ENCODE data around the gene ALX3. TPM values are rescaled to one million over a fixed set of nuclear protein-coding genes. Genes with fewer than 3 reads are reported as not detected.

The ALX3 gene
- total RNA-seq, 1 experiment from 2014 or later, result not detected

DNA sequence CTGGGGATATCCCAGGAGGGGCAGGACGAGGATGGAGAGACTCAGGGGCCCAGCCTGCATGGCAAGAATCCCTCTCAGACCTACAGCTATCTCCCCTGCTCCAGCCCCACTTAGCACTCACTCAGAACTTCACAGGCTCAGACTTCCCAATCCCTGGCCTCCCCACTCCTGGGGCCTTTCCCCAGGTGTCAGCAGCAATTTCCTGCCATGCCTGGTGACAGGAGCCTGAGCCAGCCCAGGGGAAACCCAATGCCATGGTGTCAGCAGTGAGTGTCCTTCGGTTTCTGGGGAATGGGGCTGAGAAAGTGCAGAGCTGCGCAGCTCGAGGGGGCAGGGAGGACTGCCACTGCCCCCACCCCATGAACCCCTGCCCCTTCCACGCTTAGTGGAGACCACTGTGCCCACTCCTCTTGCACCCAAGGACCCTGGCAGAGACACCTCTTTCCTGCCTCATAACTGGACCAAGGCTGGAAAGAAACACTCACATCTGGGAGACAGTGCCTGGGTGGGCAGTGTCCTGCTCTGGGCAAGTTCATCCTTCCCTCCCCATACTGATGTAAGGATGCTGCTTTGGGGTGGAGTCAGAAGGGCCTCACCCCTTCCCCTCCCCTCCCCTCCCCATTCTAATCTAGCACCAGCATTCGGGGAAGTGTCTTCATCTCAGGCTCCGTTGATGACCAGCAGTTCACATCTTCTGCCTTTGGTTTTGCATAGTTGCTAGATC lies 24.6 kb upstream of the ALX3 start:
- no peaks in the 10 kb centered on the region for H3K27me3 ChIP-seq (ENCODE audit: insufficient read depth, low read depth)
- no peaks in the 10 kb centered on the region for H3K36me3 ChIP-seq (ENCODE audit: low read depth)
- no TSS peak for BruUV-seq (replicated peaks)
- peaks cover 4% of the 10 kb centered on the region for H3K79me2 ChIP-seq (ENCODE audit: low read depth)
- peak overlapping the region; percentile 80 for H3K4me2 ChIP-seq
- H3K9me3 ChIP-seq (ENCODE audit: insufficient read depth, low read depth), result no peaks in the 10 kb centered on the region
- H3K27ac ChIP-seq, result no peak overlapping the region
- peaks cover 60% of the 10 kb centered on the region for H3F3A ChIP-seq (ENCODE audit: insufficient read depth, low read depth)
- CTCF ChIA-PET, result no interaction called here
- no peak for TF ChIP-seq EZH2 (IDR thresholded peaks at IDR 0.05; ENCODE audit: low read depth)
- TF ChIP-seq, protein P1, sequence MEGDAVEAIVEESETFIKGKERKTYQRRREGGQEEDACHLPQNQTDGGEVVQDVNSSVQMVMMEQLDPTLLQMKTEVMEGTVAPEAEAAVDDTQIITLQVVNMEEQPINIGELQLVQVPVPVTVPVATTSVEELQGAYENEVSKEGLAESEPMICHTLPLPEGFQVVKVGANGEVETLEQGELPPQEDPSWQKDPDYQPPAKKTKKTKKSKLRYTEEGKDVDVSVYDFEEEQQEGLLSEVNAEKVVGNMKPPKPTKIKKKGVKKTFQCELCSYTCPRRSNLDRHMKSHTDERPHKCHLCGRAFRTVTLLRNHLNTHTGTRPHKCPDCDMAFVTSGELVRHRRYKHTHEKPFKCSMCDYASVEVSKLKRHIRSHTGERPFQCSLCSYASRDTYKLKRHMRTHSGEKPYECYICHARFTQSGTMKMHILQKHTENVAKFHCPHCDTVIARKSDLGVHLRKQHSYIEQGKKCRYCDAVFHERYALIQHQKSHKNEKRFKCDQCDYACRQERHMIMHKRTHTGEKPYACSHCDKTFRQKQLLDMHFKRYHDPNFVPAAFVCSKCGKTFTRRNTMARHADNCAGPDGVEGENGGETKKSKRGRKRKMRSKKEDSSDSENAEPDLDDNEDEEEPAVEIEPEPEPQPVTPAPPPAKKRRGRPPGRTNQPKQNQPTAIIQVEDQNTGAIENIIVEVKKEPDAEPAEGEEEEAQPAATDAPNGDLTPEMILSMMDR (conservative IDR thresholded peaks at IDR 0.05), result no peak
- no peaks in the 10 kb centered on the region for H4K20me1 ChIP-seq (ENCODE audit: insufficient read depth)
- POLR2A ChIA-PET (ENCODE audit: unreplicated experiment), result no interaction called here
- no peak overlapping the region for H3K4me3 ChIP-seq
- no peak overlapping the region for H2AFZ ChIP-seq
- H3K4me1 ChIP-seq (replicated peaks; ENCODE audit: insufficient read depth), result peaks cover 84% of the 10 kb centered on the region
- intact Hi-C loops (cut with micrococcal nuclease; ENCODE audit: unreplicated experiment), result loop anchor here (10.0 kb wide), 1 partner anchor 240 kb away; the partner anchor contains the start of gene RBM15
- no peak for DNase-seq
- no peaks in the 10 kb centered on the region for H3K9me2 ChIP-seq (ENCODE audit: insufficient read depth)

DNA sequence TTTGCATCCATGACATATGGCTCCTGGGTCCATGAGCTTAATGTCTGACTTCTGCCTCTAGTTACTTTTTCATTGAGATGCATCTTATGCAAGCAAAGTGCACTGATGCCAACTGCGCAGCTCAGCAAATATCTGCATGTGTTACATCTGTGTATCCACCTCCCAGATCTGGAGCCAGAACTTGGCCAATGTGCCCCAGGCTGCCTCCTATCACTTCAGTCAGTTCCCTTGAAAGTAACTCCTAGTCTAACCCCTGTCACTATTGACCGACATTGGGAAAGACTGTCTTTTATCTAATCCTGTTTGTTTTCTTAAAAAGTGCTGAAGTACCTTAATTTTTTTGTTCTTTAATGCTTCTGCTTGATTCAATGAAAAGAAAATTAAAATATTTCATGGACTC lies 22.5 kb upstream of the ALX3 start:
- Histone ChIP-seq H4K20me1 (ENCODE audit: insufficient read depth) (no peaks in the 10 kb centered on the region), H3K4me3 (no peak overlapping the region), H3K9me3 (ENCODE audit: insufficient read depth, low read depth) (no peaks in the 10 kb centered on the region), H3K36me3 (ENCODE audit: low read depth) (no peaks in the 10 kb centered on the region), H3K4me1 (replicated peaks; ENCODE audit: insufficient read depth) (peaks cover 84% of the 10 kb centered on the region), H3K27me3 (ENCODE audit: insufficient read depth, low read depth) (no peaks in the 10 kb centered on the region), H3K9me2 (ENCODE audit: insufficient read depth) (no peaks in the 10 kb centered on the region), H3F3A (ENCODE audit: insufficient read depth, low read depth) (peaks cover 56% of the 10 kb centered on the region), H2AFZ (no peak overlapping the region), H3K27ac (no peak overlapping the region), H3K4me2 (no peak overlapping the region), H3K79me2 (ENCODE audit: low read depth) (peaks cover 4% of the 10 kb centered on the region)
- intact Hi-C loops (cut with micrococcal nuclease; ENCODE audit: unreplicated experiment), result loop anchor here (10.0 kb wide), 1 partner anchor 242 kb away; the partner anchor contains the start of gene RBM15
- POLR2A ChIA-PET (ENCODE audit: unreplicated experiment), result no interaction called here
- DNase-seq, result no peak
- CTCF ChIA-PET, result no interaction called here
- no TSS peak for BruUV-seq (replicated peaks)
- TF ChIP-seq, protein P1 (conservative IDR thresholded peaks at IDR 0.05), result no peak
- no peak for TF ChIP-seq EZH2 (IDR thresholded peaks at IDR 0.05; ENCODE audit: low read depth)

DNA sequence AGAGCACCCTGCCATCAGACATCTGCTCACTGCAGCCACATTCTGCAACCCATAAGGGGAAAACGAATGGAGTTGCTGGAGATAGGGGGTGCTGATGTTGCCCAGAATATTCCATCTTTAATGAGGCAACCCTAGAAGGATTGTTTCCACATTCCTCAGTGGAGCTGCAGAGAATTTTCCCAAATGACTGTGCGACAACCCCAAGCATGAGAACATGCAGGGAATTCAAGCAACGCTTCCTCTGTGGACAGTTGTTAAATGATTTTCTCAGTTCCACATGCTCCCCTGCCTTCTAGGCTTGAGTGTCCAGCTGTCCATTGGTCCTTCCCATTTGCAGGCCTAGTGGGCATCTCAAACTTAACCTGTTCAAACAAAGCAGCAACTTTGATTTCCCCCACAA lies 21.3 kb upstream of the ALX3 start:
- no peak for DNase-seq
- ChIA-PET CTCF (interaction anchor here (0.6 to 0.8 kb wide), 2 partner anchors 12 to 110 kb away, joined by 3 read pairs; no protein-coding TSS in a partner anchor), POLR2A (ENCODE audit: unreplicated experiment) (no interaction called here)
- Histone ChIP-seq H3K4me3 (no peak overlapping the region), H4K20me1 (ENCODE audit: insufficient read depth) (no peaks in the 10 kb centered on the region), H3F3A (ENCODE audit: insufficient read depth, low read depth) (peaks cover 51% of the 10 kb centered on the region), H3K9me2 (ENCODE audit: insufficient read depth) (no peaks in the 10 kb centered on the region), H2AFZ (no peak overlapping the region), H3K27me3 (ENCODE audit: insufficient read depth, low read depth) (no peaks in the 10 kb centered on the region), H3K36me3 (ENCODE audit: low read depth) (no peaks in the 10 kb centered on the region), H3K79me2 (ENCODE audit: low read depth) (no peaks in the 10 kb centered on the region), H3K27ac (peak overlapping the region; percentile 21; the same call in 1 of the 2 replicates), H3K9me3 (ENCODE audit: insufficient read depth, low read depth) (no peaks in the 10 kb centered on the region), H3K4me1 (replicated peaks; ENCODE audit: insufficient read depth) (peaks cover 84% of the 10 kb centered on the region), H3K4me2 (0 out of 2 replicates have a peak overlapping the region, but pooled peaks have one; percentile 7)
- intact Hi-C loops (cut with micrococcal nuclease; ENCODE audit: unreplicated experiment), result loop anchor here (10.0 kb wide), 1 partner anchor 243 kb away; the partner anchor contains the start of gene RBM15
- BruUV-seq (replicated peaks), result no TSS peak
- TF ChIP-seq EZH2 (IDR thresholded peaks at IDR 0.05; ENCODE audit: low read depth), result no peak

Measured in PC-9 (cell line).